HG03575 (cell line): ENCODE results near the gene POU5F1.

ENCODE experiments used
- ATAC-seq: cut with Tn5 transposase; IDR thresholded peaks from one replicate; pipeline ENCODE4 v1.9.1; 2021; ENCODE audit not compliant: unreplicated experiment, insufficient number of reproducible peaks, low FRiP score; ENCODE audit errors: extremely low read depth

The POU5F1 gene

DNA sequence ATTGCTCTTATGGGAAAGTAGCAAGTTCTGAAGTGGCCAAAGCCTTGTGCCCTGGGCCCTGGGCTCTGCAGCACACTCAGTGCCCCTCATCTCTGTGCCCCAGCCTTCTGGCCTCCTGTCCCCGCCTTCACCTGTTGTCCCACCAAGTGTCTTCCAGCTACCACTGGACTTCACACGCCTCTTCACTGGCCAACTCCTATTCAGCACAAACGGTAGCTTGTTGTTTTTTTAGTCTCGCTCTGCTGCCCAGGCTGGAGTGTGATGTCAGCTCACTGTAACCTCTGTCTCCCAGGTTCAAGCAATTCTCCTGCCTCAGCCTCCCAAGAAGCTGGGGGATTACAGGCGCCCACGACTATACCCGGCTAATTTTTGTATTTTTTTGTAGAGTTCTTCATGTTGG, 17.7 kb downstream of the POU5F1 start:
- ATAC-seq: no peak

DNA sequence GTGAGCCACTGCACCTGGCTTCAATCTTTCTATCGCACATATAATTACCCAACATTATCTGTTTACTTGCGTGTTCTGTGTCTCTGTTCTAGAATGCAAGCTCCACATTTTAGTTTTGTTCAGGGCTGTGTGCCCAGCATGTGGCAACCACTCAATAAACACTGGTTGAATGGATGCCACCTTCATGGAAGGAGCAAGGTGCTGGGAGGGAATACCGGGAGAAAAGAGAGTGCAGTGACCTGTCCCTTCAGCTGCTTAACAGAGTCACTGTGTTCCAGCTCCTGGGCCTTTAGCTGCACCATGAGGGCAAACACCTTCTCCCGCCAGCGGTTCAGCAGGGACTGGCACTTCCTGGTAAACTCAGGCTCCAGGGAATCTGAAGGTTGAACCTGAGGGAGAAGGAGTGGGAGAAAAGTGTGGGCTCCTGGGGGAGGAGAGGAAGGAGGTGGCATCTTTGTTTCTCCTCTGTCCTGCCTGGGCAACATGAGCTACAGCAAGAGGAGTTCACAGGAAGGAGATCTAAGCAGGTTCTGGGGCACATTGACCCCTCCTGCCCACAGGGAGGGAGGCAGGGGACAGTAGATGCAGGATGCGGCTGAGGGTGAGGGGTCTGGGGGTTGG, 20.5 kb downstream of the POU5F1 start:
- ATAC-seq: no peak

DNA sequence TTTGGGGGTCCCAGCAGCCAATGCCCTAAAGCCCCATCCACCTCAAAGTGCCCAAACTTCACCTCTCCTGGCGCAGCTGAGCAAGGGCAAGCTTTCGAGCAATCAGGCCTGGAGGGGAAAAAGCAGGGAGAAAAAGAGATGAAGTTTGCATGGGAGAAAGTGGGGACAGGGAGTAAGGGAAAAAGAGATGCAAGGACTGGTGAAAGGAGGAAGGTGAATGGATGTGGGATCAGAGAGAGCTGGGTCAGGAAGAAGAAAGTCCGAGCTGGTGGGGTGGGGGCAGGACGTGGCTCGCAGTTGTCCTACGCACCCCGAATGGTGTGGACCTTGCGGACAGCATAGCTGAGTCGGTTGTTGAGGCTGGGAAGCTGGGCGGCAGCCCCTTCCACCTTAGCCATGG, 25.1 kb downstream of the POU5F1 start:
- no peak for ATAC-seq

DNA sequence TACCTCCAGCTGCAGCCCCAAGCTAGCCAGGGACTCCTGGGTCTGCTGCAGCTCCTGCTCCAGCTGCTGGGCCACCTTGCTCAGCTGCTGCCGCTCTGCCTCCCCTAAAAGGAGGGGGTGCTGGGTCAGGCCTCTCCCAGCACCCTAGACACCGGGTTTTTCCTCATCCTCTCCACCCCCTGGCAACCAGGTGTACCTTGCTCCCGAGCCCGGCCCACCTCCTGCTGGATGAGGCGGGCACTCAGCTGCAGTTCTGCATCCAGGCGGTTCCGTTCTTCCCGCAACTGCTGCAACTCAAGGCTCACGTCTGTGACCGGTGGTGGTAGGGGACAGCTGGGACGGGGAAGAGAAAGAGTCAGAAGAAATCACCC, 25.5 kb downstream of the POU5F1 start:
- no peak for ATAC-seq

DNA sequence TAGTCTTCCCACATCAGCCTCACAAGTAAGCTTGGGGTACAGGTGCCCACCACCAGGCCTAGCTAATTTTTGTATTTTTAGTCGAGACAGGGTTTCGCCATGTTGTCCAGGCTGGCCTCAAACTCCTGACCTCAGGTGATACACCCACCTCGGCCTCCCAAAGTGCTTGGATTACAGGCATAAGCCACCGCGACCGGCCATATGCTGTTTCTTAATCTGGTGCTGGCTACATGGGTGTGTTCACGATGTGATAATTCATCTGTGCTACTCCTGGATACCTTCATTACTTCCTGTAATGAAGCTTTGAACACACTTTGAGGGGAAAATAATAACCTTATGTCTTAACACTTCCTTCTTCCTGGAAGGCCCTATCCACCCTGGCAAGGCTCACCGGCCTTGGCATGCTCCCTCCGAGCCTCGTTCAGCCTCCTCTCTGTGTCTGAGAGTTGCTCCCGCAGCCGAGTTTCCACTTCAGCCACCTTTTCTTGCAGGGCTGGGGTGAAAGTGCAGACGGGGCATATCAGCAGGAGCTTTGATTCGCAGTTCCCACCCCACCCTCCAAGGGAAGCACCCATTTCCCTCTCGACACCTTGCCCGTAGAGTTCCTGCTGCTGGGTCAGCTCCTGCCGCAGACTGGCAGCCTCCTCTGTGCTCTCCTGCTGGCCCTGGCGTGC, 26.0 kb downstream of the POU5F1 start:
- ATAC-seq: no peak

DNA sequence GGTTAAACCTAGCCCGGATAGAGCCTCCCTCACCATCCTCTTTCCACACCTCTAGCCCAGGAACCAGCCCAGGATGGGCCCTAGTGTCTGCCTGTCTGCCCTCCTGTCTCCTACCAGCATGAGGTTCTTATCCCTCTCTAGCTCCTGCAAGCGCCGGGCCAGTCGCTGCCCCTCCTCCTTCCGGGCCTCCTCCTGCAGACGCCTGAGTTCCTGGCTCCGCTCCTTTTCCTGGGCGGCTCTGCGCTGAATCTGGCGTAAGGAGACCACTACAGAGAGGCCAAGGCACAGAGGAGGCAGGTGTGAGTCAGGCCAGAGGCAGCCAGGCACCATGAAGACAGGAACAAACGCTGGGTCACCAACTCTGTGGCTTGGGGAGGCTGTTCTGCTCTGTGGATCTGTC, 27.3 kb downstream of the POU5F1 start:
- no peak for ATAC-seq

DNA sequence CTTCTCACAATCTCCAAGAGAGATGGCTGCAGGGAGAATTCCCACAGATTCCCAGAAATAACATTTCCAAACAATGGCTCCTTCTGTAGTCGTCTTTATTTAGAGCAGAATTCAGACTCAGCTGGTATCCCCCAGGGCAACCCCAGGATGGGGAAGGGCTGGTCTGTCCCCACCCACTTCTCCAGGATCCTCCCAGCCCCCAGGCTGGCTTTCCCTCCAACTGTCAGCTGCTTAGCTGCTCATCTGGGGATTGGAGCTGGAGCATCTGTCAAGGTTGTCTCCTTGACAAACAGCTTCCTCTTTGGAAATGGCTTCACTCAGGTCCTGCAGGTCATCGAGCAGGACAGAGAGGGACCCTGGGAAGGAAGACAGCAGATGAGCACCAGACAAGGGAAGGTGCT, 28.1 kb downstream of the POU5F1 start:
- ATAC-seq: no peak

DNA sequence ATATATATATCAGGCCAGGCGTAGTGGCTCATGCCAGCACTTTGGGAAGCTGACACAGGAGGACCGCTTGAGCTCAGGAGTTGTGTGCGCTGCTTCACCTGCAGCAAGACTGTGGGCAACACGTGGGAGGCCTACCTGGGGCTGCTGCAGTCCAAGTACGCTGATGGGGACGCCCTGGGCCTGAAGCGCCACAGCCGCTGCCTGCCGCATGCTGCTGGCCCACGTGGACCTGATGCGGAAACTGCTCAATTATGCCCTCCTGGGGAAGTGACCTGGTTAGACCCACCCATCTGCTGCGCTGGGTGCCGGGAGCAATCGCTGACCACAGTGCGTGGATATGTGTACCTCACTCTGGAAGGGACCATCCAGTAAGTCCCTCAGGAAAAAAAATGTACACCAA, 29.8 kb downstream of the POU5F1 start:
- no peak for ATAC-seq

DNA sequence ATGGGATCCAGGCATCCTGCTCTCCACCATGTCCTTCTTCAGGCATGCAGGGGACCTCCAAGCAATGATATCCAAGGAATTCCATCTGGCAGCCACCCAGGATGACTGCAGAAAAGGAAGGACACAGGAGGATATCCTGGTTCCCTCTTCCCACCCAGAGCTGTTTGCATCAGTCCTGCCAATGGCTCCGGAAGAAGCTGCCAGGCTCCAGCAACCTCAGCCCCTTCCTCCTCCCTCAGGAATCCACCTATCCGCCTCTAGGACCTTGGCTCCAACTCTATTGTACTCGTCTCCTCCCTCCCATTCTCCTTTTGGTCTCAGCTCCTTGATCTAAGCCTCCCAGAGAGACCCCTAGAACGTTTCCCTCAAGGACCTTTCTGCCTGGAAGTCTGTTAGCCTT, 30.9 kb downstream of the POU5F1 start:
- ATAC-seq: no peak

DNA sequence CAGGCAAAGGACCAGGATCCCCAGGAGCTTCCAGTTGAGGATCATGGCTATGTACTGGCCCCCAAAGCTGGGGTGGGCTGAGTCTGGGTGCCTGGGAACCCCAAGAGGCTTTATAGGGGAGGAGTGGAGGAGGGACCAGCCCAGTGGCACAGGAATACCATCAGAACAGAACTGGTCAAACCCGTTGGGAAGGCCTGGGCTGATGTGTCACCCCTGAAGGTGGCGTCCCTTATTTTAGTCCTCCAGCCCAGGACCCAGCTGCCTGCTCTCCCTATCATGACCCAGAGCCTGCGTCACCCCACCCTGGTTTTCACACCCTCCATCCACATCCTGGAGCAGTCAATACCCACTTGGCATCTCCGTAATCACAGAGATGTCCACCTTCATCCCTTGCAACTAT, 31.5 kb downstream of the POU5F1 start, which contains the start of gene PSORS1C2:
Gene PSORS1C2 (minus strand): TSS at position 85 of the 400 bp plus-strand sequence. CDS start 40 bp downstream, at position 45.
- no peak for ATAC-seq

DNA sequence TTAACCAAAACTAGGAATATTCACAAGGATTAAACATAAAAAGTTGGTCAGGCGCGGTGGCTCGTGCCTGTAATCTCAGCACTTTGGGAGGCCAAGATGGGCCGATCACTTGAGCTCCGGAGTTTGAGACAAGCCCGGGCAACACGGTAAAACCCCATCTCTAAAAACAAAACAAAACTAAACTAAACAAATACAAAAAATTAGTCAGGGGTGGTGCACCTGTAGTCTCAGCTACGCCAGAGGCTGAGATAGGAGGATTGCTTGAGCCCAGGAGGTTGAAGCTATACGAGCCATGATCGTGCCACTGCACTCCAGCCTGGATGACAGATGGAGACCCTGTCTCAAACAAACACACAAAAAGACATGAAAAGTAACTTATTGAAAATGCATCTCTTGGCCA, 34.8 kb downstream of the POU5F1 start:
- no peak for ATAC-seq

DNA sequence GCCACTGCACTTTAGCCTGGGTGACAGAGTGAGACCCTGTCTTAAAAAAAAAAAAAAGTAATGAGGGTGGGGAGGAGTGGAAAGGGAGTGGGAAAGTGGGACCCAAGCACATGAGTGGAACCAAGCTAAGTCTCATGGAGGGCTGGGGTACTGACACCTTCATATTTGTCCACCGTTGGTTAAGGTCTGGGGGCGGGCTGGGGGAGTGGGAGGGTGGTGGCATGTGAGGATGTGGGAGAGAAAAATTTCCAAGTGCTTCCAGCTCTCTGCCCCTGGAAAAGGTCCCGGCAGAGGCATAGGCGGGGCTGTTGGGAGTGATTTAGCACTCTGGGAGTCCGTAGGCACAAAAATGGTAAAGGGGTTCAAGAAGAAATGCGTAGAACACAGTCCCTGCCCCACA, 37.7 kb downstream of the POU5F1 start:
- no peak for ATAC-seq

DNA sequence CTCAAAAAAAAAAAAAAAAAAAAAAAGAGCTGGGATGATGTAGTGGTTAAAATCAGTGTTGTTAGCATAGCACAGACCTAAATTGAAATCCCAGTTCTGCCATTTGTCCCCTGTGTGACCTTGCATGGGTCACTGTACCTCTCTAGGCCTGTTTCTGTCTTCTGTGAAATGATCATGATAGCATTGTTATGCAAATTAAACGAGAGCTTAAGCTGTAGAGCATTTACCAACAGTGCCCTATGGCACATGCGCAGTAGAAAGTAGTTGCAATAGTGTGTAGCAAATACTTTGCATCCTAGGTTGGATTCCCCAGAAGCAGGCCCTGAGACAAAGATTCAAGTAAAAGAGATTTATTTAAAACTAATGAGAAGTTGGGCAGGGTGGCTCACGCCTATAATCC, 38.9 kb downstream of the POU5F1 start:
- ATAC-seq: no peak

DNA sequence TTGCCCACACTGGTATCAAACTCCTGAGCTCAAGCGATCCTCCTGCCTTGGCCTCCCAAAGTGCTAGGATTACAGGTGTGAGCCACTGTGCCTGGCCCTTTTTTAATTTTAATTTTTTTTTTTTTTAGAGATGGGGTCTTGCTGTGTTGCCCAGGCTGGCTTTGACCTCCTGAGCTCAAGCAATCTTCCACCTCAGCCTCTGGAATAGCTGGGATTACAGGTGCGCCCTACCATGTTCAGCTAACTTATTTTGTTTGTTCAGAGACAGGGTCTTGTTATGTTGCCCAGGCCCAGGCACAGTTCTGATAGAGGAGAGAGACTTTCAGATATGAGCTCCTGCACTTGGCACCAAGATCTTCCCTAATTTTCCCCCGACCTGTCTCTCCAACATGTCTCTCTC, 39.7 kb downstream of the POU5F1 start:
- ATAC-seq: no peak

DNA sequence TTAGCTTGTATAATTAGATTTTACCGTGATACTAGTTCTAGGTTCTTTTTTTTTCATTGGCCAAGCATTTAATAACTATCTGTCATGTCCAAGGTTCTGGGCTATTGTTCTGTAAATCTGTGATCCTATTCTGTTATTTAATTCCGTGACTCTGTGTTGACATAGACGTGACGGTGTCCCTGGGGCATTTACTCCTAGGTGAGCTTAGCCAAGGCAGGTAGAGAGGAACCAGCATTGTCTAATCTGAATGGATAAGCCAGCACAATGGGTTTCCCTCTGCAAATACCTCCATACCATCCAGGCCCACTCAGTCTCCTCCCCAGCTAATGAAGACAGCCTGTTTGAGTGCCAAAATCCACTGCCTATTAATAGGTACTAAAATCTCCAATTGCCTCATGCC, 41.4 kb downstream of the POU5F1 start:
- no peak for ATAC-seq

DNA sequence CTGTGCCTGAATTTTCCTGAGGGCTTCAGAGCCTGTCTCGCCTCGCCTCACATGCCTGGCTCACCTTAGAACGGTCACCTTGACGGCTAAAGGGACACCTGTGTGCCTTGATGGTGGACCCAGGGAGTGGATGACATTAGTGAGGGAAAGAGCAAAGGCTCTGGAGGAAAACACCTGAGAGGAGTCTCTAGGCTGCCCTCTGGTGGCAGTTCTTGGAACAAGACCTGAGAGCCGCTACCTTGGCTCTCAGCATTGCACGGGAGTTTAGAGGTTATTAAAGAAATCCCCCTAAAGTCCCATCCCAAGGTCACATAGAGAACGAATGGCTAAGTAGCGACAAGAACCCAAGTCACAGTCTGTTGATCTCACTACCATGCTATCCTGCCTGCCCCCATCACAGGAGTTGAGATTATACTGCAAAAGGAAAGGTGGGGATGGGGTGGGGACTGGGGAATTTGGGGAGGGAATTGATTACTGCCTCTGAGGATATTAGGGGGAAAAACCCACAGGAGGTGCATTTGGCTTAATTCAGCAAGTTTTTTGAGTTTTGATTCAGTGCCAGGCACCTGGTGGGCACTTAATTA, 42.3 kb downstream of the POU5F1 start:
- no peak for ATAC-seq

DNA sequence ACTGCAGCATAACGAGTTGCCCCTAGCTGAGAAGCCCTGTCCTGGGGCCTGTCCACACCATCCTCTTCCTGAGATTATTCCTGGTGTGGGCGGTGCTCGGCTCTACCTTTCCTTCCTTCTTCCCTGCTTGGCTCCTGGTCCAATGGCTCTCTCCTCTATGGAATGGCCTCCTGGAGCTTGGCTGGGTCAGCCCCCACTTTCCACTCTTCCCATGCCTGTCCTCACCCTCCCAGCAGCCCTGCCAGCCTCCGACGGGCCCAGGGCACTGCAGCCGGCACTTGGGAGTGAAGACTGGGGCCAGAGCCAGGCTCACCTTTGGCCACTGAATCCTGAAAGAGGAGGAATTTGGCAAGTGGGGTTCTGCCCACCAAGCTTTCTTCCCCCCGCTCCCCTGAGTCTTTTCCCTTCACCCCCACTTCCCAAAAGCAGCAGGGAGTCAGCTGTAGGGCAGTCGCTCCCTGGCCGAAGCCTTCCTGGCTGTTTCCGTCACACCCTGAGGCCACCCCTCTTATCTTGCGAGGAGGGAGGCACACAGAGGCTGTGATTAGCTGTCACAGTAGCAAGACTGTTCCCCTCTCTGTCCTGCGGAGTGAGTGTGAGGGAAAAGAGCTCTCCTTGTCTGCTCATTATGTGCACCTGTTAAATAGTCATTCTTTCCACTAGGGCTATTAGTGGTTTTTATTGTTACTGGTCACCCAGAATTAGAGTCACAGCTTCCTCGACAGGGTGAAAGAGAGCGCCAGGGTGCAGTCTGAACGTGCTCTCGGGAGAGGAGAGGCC, 43.9 kb downstream of the POU5F1 start:
- no peak for ATAC-seq

DNA sequence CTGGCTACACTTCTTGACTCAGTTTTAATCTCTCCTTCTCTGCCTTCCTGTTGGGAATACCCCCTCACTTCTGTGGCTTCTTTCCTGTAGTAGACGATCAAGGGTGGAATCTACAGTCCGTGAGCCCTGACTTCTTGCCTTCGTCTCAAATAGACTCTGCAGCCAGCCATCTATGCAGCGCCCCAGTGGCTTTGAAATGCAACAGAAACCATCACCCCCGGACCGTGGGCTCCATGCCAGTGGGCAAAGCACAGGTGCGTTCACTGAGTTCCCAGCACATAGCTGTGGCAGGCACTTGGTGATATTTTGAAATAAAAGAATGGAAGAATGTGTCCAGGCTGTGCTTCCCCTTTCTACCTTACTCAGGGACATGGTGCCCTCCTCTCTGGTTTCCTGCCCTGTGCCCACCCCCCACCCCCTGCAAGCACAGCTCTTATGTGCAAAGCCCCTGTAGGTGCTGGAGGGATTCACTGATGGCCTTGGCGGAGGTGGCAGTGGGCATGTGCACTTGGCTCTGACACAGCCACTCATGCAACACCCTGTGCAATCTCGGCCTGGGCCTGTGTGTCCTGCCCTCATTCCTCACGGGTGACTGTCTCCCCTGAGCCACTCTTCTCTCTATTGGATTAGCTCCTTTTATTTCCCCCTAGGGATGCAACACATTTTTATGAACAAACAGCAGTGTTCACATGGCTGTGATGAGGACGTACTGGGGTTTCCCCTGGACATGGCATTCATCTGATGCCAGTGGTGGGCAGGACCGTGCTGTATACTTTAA, 44.7 kb downstream of the POU5F1 start:
- ATAC-seq: no peak

DNA sequence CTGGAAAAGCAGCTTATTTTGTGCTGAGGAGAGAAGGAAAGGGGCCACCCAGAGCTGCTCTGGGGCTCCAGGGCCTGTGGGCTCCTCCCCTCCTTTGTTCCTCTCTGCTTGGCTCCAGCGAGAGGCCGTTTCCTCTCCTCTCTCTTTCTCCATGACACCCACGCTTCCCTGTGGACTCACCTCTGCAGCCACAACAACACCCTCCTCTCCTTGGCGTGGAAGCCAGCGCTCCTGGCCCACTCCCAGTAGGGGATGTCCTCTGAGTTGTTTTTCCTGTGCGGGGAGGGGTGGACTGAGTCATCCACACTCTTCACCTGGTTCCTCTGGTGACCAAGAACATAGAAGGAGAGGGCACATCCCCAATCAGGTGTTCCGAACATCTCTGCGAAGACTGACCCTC, 45.3 kb downstream of the POU5F1 start:
- ATAC-seq: no peak
